Left hindlimb (tissue), 1 donor: ENCODE measurements around the gene SUSD3.

Experiments used
- DNase-seq: peaks from one replicate; pipeline ENCODE4 v3.0.0-alpha.2; 2018

Gene SUSD3

DNA sequence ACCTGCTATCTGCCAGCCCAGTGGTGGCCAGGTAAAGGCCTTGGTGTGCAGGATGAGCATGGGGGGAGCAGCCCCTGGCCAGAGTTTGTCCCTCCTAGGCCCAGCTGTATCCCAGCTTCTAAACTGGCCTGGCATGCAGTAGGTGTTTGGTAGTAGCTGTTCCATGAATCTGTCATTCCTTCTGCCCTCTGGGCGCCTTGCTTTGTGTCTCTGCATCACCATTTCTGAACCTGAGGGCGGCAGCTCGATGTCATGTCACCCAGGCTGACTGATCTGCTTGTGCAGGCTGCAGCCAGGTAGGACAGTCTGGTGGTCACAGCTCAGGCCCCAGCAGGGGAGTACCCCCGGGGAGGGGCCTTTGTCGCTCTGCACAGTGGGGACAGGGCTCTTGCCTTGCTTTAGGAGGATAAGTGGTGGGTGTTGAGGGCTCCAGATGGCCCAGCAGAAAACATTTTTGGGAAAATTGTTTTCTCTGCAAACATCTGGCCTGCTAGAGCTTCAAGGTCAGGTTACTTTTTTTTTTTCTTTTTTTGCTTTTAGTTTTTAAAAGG lies 4.6 kb upstream of the SUSD3 start:
- DNase-seq, result no peak

DNA sequence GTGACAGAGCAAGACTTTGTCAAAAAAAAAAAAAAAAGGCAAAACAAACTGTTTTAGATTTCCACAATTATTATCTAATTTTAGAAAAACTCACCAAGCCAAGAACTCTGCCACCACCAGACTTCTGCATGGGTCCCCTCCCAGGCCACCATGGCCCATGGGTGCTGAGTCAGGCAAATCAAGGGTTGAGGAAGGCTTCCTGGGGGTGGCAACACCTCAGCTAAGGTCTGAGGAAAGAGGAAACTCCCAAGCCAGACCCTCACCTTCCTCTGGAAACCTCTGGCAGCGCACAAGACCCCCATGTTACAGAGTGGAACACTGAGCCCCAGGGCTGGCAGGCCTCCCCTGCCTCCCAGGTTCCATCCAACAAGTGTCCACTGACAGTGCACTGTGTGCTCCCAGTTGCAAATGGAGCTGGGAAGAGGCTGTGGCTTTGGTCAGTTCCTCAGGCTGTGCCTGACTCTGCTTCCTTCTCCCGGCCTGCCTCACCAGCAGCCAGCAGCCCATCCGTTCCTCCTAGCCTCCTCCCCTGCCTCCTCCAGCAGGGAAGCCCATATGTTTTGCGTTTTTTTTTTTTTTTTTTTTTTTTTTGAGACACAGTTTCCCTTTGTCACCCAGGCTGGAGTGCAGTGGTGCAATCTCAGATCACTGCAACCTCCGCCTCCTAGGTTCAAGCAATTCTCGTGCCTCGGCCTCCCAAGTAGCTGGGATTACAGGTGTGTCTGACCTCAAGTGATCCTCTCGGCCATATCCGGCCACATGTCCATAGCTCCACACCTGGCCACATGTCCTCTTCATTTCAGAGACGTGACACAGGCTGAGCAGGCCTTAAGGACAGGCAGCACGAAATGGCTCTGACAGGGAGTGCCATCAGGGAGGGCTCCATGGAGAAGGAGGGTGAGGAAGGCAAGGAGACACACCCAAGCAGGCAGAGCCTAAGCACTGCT lies 3.5 kb upstream of the SUSD3 start:
- no peak for DNase-seq

DNA sequence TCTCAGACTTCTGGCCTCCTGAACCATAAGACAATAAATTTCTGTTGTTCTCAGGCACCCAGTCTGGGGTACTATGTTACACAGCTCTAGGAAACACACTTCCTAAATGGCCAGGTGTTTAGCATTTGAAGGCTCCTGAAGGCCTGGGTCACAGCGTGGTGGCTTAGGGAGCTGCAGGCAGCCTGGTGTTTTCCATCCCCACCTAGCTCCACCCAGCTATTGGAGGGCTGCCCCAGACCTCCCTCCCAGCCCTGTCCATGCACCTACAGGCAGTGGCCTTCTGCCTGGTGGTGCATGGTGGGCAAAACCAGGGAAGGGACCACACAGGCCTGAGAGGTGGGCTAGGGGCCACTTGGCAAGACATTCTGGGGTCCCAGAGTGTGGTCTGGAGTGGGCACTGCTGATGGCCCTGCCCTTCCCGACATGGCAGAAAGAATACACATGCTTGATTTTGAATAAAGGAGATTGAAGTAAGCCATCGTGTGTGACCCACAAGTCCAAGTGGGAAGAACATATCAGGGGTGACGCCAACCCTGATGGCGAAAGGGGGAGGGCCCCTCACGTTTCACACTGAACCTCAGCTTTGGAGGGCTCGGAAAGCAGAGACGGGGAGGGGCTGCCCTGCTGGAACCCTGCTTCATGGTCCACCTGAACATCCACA lies 1.3 kb upstream of the SUSD3 start:
- no peak for DNase-seq

DNA sequence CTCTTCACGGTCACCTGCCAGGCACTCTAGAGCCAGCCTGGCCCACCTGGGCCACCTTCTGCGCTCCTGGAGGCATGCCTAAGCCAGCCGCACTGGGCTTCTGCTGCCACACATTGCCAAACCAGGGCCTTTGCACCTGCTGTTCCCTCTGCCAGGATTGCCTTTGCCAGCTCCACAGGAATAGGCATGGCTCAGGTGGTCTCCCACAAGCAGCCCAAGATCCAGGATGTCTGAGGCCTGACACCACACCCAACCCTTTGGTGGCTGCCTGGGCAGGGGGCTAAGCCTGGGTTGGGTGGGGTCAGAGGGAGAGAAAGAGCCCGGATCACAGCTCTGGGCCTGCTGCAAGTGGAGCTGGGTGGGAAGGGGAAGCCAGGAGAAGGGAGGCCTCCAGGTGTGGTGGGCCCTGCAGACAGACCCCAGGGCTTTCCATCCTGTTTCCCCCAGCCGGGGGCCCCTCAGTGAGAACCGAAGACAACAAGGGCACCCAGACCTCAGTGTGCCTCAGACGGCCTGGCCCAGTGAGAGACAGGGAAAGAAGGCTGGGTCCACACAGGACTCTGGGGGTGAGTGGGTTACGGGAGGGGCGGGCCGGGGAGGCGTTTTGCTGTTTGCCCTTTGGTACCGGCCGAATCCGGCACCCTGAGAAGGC lies 672 bp upstream of the SUSD3 start:
- DNase-seq, result no peak

DNA sequence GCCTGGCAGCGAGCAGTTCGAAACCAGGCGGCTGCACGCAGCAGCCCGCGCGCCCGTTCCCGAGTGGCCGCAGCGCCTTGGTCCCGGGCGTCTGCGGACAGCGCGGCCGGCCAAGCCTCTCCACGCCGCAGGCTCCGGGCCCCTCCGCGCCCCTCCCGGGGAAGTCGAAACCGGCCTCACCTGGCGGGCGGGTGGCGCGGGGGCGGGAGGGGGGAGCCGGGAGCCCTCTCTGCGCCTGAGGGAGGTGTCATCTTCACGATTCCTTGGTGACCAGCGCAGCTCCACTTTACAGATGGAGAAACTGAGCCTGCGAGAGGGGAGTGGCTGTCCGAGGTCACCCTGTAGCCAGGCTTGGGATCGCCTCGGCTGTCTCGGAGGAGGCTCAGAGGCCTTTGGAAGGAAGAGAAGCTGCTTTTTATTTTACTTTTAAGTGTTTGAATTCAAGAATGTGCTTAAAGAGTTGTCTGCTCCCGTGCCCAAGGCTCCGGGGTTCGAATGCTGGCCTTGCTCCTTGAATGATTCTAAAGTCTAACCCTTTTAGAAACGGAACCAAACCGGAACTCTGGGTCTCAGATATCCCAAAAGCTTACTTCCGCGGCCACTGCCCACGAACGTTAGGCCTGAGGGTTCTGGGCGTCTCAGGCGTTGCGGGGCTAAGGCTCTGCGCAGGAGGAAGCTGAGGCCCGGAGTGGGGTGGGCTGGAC lies 662 bp downstream of the SUSD3 start:
- DNase-seq, result no peak

DNA sequence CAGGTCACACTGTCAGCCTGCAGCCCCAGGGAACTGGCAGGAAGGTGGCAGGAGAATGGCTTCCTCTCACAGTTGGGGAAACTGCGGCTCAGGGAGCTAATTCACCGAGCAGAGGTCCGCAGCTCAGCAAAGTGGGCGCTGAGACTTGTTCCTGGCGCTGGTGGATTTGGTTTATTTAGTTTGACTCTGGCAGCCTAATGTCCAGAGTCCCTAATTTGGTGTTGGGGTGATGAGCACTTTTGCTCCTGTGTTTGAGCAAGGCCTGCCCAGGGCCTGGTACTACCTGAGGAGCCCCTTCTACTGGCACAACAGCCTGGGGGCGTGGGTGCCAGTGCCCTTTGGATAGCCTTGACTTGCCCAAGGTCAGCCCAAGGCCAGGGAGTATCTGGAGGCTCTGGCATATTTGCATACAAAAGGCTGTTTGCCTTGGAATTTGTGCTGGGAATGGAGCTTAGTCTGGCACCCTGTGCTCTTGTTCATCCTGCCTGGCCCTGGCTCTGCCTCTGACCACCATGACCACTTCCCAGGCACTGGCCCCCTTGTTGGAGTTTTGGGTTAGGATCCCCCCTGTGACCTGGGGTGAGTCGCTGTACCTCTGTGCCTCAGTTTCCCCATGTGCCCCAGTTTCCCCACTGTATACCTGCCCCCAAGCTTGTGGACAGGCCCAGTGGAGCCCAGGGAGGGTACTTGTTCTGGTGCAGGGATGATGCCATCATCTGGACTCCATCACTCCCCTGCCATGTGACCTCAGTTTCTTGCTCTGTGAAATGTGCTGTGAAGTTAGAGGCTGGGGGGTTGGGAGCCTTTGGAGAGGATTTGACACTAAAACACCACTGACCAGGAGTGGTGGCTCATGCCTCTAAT lies 1.4 kb downstream of the SUSD3 start:
- DNase-seq, result no peak

DNA sequence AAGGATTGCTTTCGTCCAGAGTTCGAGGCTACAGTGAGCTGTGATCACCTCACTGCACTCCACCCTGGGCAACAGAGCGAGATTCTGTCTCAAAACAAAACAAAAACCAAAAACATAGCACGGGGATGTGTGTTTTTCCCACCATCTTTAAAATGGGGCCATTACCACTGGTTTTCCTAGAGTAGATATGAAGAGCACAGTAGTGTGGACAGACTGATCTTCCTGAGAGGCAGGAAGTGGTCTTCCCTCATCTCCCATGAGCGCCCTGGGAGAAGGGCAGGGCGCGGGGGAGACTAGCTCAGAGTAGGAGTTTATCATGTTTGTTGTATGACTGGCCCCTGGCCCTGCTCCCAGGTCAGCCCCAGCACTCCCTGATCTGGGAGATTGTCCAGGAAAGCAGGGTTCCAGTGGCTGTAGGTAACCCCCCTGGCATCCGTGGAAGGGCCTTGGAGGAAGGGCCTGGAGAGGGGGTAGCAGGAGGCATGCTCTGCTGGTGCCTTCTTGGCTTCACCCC lies 2.3 kb downstream of the SUSD3 start:
- no peak for DNase-seq

DNA sequence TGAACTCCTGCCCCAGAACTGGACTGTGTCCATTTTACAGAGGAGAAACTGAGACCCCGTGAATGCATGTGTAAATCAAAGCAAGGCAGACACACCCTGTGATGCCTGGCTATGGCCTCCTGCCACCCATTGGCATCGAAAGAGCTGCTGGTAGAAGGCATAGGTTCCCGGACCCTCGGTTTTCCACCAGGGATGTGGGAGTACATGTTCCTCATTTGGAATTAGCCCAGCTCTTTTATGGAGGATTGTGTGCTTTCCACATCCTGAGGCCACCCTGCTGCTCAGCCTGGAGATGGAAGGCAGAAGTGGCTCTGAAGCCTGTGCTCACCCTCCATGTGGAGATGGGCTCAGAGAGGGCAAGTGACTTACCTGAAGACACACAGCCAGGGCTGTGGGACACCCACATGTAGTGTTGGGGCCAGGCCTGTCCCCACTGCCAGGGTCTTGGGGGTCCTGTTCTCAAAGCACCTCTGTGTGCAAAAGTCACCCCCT lies 2.8 kb downstream of the SUSD3 start:
- no peak for DNase-seq

DNA sequence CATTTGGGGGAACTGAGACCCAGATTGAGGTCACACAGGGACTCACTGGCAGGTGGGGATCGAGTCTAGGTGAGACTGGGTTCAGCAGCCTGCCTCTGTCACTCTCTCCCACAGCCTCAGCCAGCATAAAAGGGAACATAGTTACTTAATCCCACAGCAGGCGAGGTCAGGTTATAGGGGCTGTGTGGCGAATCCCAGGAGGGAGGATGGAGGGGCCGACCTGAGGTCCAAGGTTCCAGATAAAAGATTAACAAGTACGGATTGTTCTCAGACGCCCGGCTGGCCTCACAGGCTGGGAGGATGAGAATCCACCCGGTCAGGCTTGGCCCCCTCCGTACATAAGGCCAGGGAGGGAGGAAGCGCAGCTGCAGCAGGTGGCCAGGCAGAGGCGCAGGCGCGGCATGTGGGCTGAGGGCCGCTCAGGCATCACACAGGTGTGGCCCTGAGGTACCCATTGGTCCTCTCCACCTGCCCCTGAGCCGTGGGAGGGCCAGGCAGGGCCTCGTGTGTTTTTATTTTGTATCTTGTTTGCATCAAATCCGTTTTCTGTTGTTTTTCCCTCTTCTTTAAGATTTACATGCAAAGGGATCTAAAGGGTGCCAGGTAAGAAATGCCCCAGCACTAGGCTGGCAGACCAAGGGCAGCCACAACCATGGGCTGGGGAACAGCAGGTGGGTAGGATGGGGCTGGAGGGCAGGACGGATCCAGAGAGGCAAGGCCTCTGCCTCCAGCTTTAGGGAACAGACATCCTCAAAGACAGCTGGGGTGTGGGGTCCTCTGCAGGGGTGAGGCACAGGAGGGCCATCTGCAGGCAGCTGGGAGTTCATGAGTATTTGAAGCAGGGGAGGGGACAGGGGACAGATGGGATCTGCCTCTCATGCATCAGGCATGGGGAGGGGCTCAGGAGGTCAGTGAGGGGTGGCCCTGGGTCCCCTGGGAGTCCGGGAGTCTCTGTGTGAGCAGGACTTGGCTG lies 3.6 kb downstream of the SUSD3 start:
- DNase-seq, result no peak

DNA sequence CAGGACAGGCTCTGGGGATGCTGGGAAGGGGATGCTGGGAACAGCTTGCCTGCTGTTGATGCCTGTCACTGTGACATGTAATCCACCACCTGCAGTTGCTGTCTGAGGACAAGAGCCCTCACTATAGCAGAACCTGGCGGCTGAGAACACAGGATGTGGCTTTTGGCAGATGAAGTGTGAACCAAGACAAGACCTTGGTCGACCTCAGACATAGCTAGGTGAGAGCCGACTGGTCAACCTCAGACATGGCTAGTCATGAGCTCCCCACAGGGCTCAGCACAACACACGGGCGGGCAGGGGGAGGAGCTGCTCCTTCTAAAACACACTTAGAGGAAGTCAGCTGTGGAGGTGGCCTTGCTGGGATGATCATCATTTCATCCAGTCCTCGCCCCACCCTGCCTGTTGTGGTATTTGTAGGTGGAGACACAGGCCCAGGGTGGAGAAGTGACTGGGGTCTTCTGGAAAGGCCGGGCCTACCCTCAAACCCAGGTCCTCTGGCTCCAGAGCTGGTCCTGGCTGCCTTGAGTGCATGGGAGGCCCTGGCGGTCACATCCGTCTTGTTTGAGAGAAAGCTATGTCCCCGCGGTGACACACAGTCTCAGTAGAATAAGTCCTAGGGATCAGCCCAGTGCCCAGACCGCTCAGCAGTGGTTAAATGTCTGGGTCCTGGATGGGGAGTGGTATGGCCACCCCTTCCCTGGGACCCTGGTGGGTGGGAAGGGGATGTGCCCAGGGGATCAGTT lies 6.1 kb downstream of the SUSD3 start:
- DNase-seq, result no peak

DNA sequence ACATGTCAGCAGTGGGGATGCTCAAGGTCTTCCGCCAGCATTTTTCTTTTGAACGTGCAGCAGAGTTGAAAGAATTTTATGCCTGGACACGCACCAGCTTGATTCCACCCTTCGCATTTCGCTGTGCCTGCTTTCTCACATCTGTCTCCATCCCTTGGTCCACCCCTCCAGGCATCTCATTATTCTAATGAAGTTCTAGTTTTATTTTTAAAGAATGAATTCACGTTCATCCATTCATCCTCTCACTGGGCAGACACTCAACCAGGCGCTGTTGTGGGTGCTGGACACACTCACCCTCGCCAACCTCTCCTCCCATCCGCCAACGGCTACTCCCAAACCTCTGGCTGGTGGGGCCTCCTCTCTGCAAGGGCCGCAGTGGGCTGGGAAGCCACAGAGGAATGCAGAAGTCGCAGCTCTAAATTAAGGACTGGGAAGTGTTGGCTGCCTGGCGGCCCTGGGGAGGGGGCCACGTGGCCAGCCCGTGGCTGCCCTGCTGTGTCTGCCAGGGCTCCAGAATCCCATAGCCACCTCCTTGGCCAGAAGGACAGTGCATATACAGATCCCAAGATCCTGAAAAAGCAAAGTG lies 6.7 kb downstream of the SUSD3 start:
- peak; percentile 64 for DNase-seq

DNA sequence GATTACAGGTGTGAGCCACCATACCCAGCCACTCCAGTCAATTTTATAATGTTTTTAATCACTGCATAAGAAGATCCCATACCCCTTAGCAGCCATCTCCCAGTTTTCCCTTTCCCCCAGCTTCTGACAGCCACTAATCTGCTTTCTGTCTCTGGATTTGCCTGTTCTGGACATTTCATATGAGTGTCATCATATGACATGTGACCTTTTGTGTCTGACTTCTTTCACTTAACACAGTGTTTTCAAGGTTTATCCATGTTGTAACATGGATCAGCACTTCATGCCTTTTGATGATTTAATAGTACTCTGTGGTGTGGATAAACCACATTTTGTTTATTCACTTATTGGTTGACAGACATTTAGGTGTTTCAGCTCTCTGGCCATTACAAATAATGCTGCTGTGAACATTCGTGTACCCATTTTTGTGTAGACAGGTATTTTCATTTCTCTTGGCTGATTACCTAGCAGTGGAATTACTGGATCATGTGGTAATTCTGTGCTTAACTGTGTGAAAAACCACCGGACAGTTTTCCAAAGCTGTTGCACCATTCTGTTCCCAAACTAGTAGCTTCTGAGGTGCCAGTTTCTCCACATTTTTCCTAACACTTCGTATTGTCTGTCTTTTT lies 8.6 kb downstream of the SUSD3 start:
- DNase-seq, result no peak

DNA sequence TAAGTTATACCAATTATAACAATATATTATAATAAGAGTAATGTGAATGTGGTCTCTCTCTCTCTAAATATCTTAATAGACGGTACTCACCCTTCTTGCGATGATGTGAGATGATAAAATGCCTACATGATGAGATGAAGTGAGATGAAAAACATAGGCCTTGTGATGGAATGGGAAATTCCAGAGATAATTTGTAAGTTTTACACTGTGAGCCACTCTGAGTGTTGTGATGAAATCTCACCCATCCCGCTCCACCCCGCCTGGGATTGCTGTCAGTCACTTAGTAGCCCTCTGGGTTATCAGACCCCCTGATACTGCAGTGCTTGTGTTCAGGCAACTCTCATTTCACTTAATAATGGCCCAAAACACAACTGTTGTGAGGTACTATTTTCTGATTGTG lies 10.5 kb downstream of the SUSD3 start:
- no peak for DNase-seq

DNA sequence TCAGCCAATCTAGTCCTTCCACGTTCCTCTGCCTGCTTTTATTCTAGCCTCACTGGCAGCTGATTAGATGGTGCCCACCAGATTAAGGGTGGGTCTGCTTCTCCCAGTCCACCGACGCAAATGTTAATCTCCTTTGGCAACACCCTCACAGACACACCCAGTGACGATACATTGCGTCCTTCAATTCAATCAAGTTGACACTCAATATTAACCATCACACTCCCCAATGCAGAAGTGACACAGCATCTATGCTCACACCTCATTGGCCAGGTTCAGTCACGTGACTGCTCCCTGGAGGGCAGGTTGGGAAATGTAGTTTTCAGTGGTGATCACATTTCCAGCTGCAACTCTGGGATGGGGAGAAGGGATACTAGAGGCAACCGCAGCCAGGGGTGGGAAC lies 13.0 kb downstream of the SUSD3 start:
- DNase-seq, result peak; percentile 25

DNA sequence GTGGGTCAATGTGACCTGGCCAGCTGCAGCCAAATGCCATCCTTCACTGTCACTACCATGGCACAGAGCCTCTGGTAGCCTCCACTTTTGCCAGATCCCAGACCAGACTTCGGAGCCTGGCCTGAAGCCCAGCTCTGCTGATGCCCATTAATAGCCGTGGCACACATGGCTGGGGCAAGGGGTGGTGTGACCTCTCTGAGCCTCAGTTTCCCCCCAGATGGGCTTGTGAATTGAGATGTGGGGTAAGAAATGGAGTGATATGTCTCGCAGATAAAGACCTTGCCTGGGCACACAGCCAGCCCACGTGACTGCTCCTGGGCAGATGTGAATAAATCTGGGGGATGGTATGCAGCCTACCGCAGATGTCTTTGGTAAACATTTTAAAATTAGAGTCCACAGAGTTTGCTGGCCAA lies 13.9 kb downstream of the SUSD3 start:
- peak; percentile 45 for DNase-seq

DNA sequence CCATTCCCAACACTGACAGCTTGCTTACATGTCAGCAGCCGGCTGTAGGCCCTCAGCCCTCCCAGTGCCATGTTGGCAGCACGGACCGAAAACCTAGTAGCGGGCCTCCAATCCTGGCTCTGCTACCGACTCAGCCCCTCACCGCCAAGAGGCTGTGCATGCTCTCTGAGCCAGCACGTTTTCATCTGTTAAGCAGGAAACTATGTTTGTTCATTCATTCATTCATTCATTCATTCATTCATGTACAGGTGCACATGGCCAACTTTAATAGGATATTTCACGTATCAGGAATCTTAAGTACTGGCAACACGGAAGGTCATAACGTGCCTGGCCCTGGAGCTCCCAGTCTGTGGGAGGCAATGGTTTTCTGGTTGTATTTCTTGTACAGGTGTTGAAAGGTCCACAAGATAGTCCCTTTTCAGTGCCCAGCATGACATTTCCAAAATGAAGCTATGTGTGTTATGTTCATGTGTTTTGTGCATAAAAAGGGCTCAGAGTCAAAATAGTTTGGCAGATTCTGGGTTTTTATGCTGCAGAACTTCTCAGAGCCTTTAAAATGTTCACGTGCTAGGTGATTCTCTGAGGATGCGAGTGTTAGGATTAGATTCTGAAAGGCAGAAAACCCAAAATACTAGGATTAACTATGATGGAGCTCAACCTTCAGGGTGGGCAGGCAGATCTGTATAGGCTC lies 17.7 kb downstream of the SUSD3 start:
- no peak for DNase-seq

DNA sequence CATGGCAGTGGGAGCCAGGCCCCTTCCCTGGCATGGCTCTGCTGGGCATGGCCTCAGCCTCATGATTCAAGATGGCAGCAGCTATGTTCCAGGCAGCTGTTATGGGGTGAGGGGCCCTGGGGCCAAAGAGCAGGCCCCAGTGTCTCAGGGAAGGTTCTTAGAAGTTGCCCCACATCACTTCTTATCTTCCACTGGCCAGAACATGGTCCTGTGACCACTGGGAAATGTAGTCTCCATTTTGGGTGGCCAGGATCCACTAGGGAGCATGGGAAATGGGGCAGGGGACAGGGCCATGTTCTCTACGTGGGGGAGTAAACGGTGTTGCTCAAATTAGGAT lies 18.3 kb downstream of the SUSD3 start:
- peak; percentile 12 for DNase-seq

DNA sequence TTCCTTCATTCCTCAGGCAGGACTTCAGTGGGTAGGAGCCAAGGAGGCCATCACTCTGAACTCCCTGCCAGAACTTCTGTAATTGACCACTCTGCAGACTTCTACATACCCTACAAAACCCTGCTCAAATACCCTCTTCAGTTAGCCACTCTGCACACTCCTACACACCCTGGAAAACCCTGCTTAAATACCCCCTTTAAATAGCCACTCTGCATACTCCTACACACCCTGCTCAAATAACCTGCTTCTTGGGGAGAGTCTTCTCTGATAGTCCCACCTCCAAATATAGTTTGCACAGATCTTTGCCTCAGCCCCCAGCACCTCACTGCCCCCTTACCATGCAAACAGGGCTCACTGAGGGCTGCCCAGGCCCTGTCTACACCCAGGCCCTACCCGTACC lies 18.9 kb downstream of the SUSD3 start:
- DNase-seq, result peak; percentile 13
